Left renal cortex interstitium (tissue), 4 donors: ENCODE results near the gene WDR82. TPM values are rescaled to one million over a fixed set of nuclear protein-coding genes. Genes with fewer than 3 reads are reported as not detected.

ENCODE experiments used
- DNase-seq, 4 donors: peaks; one replicate each; pipeline ENCODE4 v3.0.0-alpha.2; 2013; ENCODE audit warnings: low read depth in 4 of 4, low spot score in 2 of 4, missing footprints in 1 of 4
- polyA plus RNA-seq, 4 donors: library from polyadenylated mRNA; unstranded; fragments of 120-200 nt; gene quantifications; one replicate each; pipeline ENCODE4 v1.2.1, GENCODE V29; 2013; ENCODE audit not compliant: insufficient read length in 4 of 4

WDR82 gene
- polyA plus RNA-seq, 4 donors = 91.4 to 111 (median 101) TPM

DNA sequence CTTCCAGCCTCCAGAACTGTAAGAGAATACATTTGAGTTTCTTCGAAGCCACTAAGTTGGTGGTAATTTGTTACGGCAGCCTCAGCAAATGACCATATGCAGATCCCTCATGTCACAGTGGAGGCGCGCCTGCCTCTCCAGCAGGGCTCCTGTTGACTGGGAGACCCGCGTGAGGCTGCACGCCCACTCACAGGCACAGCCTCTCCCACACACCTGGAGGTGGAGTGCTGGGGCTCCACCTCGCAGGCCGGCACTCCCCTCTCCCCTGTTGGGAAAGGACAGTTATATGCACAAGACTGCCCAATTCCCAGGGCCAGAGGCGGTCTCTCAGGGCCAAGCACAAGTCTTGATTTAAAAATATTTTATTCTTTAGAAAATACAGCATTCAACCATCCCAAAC is 50.2 kb downstream of the WDR82 start:
- no peak for DNase-seq

- DNase-seq = no peak
Observed at GRCh38 chr3:52227766-52228165, 50.7 kb downstream of the WDR82 start.

DNA sequence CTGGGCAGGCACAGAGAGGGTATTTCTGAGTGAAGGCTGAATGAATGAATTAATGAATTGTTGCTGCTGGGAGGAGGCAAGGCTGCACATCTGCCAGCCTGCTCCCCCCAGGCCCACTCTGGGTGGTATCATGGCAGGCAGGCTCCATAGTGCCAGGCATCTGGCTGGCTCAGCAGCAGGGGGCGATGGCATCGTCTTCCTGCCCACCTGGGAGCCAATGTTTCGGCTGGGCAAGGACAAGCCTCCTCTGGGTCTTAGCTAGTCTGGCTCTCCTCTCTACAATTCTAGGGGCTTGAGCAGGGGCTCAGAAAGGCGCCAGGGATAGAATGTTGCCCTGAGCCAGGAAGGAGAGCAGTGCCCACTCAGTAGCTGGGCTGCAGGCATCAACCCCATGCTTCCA is 51.3 kb downstream of the WDR82 start:
- DNase-seq = no peak

- DNase-seq = no peak
Observed at GRCh38 chr3:52226229-52226817, 52.1 kb downstream of the WDR82 start.

DNA sequence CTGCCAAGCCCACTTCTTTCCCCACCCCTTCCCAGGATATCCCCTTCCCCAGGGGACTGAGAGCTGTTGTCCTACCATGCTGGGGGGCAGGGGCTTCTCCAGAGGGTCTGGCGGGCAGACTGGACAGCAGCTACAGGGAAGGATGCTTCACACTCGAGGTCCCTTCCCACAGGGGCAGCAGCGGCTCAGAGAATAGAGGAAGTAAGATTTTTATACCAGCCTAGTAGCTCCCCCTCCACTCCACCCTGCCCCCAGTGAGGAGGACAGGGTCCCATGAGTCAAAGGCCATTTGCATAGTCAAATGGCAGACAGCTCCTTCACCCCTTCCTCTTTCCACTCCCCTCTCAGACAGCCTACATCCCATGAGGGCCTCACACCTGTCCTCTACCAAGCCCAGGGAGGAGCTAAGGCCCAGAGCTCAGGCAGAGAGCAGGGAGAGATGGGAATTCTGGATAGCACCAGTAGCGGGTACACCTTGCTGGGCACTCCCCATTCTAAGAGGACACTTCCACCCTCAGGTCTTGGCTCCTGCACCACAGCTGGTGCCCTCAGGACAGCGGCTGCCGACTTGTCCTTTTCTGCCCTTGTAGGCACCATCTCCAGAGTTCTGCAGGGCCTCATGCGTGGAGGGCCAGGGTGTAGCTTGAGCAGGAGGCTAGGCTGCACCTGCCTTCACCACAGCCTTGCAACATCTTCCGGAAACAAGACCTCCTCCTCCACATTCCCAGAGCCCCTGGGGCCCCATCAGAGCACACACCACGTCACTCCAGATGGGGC is 52.8 kb downstream of the WDR82 start, which contains the start of gene TLR9:
TSS of gene TLR9 (minus strand) at position 194 of the 777 bp plus-strand sequence. CDS start at position 78, 116 bp downstream.
- DNase-seq = no peak

DNA sequence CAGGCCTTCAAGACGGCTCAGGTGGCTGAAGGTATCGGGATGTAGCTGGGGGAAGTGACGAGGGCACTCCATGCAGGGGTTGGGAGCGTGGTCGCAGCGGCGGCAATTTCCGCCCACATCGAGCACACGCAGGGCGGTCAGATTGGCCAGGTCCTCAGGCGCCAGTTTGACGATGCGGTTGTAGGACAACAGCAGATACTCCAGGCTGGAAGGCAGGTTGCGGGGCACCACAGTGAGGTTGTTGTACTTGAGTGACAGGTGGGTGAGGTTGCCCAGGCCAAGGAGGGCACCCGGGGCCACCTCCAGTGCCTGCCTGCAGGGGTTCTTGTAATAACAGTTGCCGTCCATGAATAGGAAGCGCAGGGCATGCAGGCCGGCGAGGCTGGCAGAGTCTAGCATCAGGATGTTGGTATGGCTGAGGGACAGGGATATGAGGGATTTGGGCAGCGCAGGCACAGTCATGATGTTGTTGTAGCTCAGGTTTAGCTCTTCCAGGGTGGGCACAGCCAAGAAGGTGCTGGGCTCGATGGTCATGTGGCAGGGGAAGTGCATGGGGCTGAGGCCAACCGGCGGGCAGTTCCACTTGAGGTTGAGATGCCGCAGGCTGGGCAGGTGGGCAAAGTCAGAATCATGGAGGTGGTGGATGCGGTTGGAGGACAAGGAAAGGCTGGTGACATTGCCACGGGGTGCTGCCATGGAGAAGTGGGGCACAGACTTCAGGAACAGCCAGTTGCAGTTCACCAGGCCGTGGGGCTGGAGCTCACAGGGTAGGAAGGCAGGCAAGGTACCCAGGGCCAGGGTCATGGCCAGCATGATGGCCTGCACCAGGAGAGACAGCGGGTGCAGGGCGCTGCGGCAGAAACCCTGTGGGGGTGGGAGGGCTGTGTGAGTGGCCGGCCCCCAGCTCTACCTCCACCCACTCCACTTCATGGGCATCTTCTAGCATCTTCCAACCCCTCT is 54.7 kb downstream of the WDR82 start:
- DNase-seq = no peak

DNA sequence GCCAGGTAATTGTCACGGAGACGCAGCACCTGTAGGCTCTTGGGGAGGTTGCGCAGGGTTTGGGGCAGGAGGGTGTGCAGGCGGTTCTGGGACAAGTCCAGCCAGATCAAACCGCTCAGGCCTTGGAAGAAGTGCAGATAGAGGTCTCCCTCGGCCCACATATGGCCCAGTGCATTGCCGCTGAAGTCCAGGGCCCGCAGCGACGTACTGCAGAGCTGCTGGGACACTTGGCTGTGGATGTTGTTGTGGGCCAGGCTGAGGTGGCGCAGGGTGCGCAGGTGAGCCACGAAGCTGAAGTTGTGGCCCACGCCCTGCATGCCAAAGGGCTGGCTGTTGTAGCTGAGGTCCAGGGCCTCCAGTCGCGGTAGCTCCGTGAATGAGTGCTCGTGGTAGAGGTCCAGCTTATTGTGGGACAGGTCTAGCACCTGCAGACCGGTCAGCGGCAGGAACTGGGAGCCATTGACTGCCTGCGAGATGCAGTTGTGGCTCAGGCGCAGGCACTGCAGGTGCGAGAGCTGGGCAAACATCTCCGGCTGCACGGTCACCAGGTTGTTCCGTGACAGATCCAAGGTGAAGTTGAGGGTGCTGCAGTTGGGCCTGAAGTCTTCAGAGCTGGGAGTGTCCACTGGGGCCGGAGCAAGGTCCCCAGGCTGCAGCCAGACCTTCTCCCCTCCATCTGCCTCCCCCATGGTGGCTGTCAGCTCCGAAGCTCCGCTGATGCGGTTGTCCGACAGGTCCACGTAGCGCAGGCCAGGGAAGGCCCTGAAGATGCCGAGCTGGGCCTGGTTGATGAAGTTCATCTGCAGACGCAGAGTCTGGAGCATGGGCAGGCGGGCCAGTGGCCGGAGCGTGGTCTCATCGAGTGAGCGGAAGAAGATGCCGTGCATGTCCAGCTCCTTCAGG is 55.9 kb downstream of the WDR82 start:
- DNase-seq = no peak

- no peak for DNase-seq
Observed at GRCh38 chr3:52221563-52222318, 56.7 kb downstream of the WDR82 start.

GRCh38 chr3:52221141-52221562 is 57.3 kb downstream of the WDR82 start:
- no peak for DNase-seq

GRCh38 chr3:52220380-52221026 is 57.9 kb downstream of the WDR82 start:
- DNase-seq = peak in 1 of 4 donors; percentile 76

- DNase-seq = peak in 1 of 4 donors; percentile 50
Observed at GRCh38 chr3:52218937-52219650, 59.4 kb downstream of the WDR82 start.

DNA sequence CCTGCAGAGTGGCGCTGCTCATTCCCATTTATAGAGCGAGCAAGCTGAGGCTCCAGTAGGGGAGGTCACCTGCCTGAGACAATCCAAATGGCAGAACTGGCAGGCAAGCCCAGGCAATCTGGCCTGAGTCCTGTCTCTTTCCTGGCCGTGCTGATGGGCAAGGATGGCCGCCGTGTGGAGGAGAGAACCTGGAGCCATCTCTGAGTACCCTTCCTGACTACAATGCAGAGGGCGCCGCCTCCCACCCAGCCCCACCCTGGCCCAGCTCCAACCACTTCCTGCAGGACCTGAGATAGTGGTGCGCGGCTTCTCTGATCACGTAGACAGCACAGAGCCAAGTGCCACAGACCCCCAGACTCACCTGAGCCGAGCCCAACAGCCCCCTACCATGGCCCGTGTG is 60.0 kb downstream of the WDR82 start:
- DNase-seq = no peak

DNA sequence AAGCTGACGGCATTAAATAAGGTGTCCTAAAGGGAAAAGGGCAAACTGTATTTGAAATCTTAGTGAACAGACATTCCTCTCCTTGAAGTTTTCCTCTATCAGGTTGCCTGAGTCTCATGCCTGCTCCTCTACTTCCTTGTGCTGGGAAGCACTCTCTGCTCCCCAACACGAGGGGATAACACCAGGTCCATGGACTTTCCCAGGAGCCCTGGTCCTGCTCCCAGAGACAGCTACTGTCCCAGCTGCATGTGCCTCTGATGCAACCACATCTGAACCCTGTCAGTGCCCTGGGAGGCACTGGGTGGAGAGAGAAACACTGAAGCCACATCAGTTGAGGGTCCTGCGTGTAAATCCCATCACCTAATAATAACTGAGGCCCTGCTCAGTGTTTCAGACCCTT is 60.4 kb downstream of the WDR82 start:
- no peak for DNase-seq

GRCh38 chr3:52217409-52217805 is 61.0 kb downstream of the WDR82 start:
- no peak for DNase-seq

DNA sequence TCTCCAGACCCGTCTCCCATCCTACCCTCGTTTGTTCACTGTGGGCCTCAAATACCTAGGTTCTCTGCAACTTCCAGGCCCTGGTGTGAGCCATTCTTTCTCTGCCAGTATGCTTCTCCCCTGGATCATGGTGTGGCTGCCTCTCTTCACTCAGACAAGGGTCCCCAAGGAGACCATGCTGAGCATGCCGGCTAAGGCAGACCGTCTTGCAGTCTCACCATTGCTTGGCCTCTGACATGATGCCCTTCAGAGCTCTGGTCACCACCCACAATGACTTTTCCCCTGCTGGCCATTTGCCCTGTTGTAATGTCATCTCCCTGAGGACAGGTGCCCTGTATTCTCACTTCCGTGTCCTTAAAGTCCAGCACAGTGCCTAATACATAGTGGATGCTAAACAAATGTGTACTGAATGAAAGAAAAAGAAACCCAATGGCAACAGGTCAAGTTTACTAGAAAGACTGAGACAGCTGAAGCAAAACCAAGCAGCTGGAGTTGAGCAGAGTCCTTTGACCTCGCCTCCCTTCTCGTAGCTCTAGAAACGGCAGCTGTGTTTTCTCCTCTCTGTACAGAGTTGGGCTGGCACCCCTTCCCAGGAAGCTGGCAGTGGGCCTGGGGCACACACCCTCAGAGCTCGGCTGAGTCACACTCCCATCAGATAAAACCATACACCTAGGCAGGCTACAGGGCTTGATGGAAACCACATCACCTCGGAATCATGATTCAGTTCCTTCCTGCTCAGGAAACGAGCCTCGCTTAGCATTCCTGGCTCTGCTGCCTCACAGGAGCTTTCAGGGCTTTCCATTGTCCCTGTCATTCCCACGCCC is 61.7 kb downstream of the WDR82 start:
- DNase-seq = peak in 1 of 4 donors; percentile 33

DNA sequence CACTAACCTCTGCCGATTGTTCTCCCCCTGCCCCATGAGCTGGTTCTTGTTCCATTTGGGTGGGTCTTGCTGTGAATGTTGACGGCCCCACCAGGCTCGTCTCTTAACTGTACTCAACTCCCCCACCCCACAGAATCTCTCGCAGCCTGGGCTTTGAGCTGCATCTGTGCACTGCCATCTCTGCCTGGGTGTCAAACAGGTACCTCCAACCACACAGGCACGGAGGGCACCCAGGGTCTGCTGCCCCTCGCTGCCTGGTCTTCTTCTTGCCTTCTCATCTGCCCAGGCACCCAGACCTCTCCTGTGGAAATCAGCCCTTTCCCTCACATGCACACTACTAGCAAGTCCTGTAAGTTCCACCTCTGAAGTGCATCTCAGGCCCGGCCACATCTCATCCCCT is 63.1 kb downstream of the WDR82 start:
- no peak for DNase-seq

GRCh38 chr3:52213901-52214300 is 64.5 kb downstream of the WDR82 start:
- no peak for DNase-seq
